Hepatocyte (in vitro differentiated cells): Measurements from ENCODE around the gene SEC16B. TPM values are rescaled to one million over a fixed set of nuclear protein-coding genes. Genes with fewer than 3 reads are reported as not detected.

Source experiments
- DNase-seq: peaks from one replicate; pipeline ENCODE4 v3.0.0-alpha.2; 2016; ENCODE audit warnings: low spot score
- H2AFZ ChIP-seq: fragments of 200-600 bp; sonication (generic); 2 replicates; pipeline ENCODE4 v1.6.0; 2016; ENCODE audit warnings: antibody characterized with exemption, mild to moderate bottlenecking
- H3K27ac ChIP-seq: fragments of 200-600 bp; sonication (generic); 2 replicates; pipeline ENCODE4 v1.5.1; 2016; ENCODE audit warnings: mild to moderate bottlenecking
- H3K27me3 ChIP-seq: fragments of 200-600 bp; sonication (generic); 2 replicates; pipeline ENCODE4 v1.6.1; 2016
- H3K36me3 ChIP-seq: fragments of 200-600 bp; sonication (generic); replicated peaks from 2 replicates; pipeline ENCODE4 v1.5.1; 2016; ENCODE audit warnings: low read depth; ENCODE audit not compliant: insufficient read depth
- H3K4me1 ChIP-seq: fragments of 200-600 bp; sonication (generic); 2 replicates; pipeline ENCODE4 v1.5.1; 2016; ENCODE audit warnings: mild to moderate bottlenecking, moderate library complexity; ENCODE audit not compliant: insufficient read depth
- H3K4me2 ChIP-seq: fragments of 200-600 bp; sonication (generic); 2 replicates; pipeline ENCODE4 v1.6.0; 2016
- H3K4me3 ChIP-seq: fragments of 200-600 bp; sonication (generic); 2 replicates; pipeline ENCODE4 v1.5.1; 2016; ENCODE audit warnings: mild to moderate bottlenecking
- H3K79me2 ChIP-seq: fragments of 200-600 bp; sonication (generic); 2 replicates; pipeline ENCODE4 v1.6.0; 2017; ENCODE audit warnings: mild to moderate bottlenecking
- H3K9me2 ChIP-seq: fragments of 200-600 bp; sonication (generic); replicated peaks from 2 replicates; pipeline ENCODE4 v1.6.0; 2017; ENCODE audit warnings: mild to moderate bottlenecking; ENCODE audit not compliant: insufficient read depth
- H3K9me3 ChIP-seq: fragments of 200-600 bp; sonication (generic); 2 replicates; pipeline ENCODE4 v1.5.1; 2016; ENCODE audit warnings: low read depth, mild to moderate bottlenecking
- H4K20me1 ChIP-seq: fragments of 200-600 bp; sonication (generic); 2 replicates; pipeline ENCODE4 v1.6.0; 2016; ENCODE audit warnings: mild to moderate bottlenecking; ENCODE audit not compliant: insufficient read depth, poor library complexity, severe bottlenecking
- EZH2 ChIP-seq: fragments of 200-600 bp; sonication (generic); IDR thresholded peaks from 2 replicates; pipeline ENCODE4 v1.6.1; 2016; ENCODE audit warnings: antibody characterized with exemption, mild to moderate bottlenecking, borderline replicate concordance
- EZH2phosphoT487 ChIP-seq: fragments of 200-600 bp; sonication (generic); IDR thresholded peaks from one replicate; pipeline ENCODE4 v1.6.1; 2018; ENCODE audit warnings: antibody characterized with exemption, mild to moderate bottlenecking, low read depth, moderate library complexity; ENCODE audit not compliant: unreplicated experiment, severe bottlenecking
- WGBS: methylation state at CpG from one replicate; pipeline ENCODE4 v1.1.6; 2016; ENCODE audit warnings: low lambda C conversion rate; ENCODE audit errors: missing lambda C conversion rate; 5-methylcytosine and 5-hydroxymethylcytosine counted together
- polyA plus RNA-seq: library from polyadenylated mRNA; unstranded; fragments of >200 nt; fragmentation: Nextera tagmentation; extraction: Ambion mirVana; gene quantifications from 2 replicates; pipeline ENCODE4 v1.2.1, GENCODE V29; 2016
- total RNA-seq: library from RNA; depleted of rRNA; stranded (reverse); fragments of >200 nt; gene quantifications from 2 replicates; pipeline ENCODE4 v1.2.3, GENCODE V29; 2014
- TF ChIP-seq, protein P1 (sequence below): fragments of 200-600 bp; sonication (generic); IDR thresholded peaks from 2 replicates; pipeline ENCODE4 v1.5.1; 2016; ENCODE audit warnings: antibody characterized with exemption, mild to moderate bottlenecking; ENCODE audit not compliant: poor library complexity

SEC16B gene
- total and polyA plus RNA-seq, 2 experiments from 2014 or later = 8.4 to 9.1 TPM

DNA sequence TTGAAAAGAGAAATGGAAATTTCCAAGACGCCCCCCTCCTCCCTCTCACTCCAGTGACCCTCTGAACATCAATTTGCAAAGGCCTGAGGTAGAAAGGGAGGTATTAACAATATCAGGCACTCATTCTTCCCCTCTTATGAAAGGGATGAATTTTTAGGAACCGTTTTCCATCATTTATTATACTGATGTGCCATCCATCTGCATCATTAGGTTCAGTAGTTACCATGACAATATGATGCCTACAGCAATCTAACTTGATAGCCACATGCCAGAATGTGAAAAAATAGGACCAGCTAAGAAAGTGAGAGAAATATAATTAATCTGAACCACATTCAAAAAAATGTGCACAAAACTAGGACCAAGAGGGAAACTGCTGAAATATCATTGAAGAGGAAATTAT lies 40.9 kb downstream of the SEC16B start:
- 93% methylated on average over 2 of the region's 2 CpGs for WGBS
- Histone ChIP-seq H3K79me2 (no peaks in the 10 kb centered on the region), H3K9me2 (no peaks in the 10 kb centered on the region), H3K27ac (no peak overlapping the region), H4K20me1 (no peaks in the 10 kb centered on the region), H3K4me3 (no peak overlapping the region), H3K27me3 (no peaks in the 10 kb centered on the region), H3K4me1 (no peaks in the 10 kb centered on the region), H3K9me3 (no peaks in the 10 kb centered on the region), H2AFZ (no peak overlapping the region), H3K4me2 (no peak overlapping the region), H3K36me3 (no peaks in the 10 kb centered on the region)
- no peak for TF ChIP-seq EZH2
- TF ChIP-seq, protein P1, sequence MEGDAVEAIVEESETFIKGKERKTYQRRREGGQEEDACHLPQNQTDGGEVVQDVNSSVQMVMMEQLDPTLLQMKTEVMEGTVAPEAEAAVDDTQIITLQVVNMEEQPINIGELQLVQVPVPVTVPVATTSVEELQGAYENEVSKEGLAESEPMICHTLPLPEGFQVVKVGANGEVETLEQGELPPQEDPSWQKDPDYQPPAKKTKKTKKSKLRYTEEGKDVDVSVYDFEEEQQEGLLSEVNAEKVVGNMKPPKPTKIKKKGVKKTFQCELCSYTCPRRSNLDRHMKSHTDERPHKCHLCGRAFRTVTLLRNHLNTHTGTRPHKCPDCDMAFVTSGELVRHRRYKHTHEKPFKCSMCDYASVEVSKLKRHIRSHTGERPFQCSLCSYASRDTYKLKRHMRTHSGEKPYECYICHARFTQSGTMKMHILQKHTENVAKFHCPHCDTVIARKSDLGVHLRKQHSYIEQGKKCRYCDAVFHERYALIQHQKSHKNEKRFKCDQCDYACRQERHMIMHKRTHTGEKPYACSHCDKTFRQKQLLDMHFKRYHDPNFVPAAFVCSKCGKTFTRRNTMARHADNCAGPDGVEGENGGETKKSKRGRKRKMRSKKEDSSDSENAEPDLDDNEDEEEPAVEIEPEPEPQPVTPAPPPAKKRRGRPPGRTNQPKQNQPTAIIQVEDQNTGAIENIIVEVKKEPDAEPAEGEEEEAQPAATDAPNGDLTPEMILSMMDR = no peak
- no peak for TF ChIP-seq EZH2phosphoT487
- DNase-seq = no peak

DNA sequence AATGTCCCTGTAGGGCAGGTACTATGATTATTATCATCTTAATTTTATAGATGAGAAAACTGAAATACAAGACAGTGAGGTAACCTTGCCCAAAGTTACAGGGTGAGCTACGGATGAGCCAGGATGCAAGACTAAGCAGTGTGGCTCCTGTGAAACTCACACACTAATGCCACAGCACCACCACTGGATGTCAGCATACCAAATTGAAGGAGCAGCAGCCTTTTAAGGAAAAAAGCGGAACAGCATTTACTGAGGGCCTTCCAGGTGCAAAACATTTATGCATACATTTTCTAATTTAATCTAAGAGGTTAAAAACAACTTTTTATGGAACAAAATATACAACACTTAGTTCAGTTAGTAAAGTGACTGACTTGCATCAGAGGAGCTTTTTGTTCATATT lies 41.7 kb downstream of the SEC16B start:
- WGBS = 81% methylated on average over 2 of the region's 2 CpGs
- no peak overlapping the region for H3K4me2 ChIP-seq
- H3K27ac ChIP-seq = no peak overlapping the region
- DNase-seq = no peak
- TF ChIP-seq EZH2phosphoT487 (no peak), EZH2 (no peak)
- TF ChIP-seq, protein P1 = no peak
- H3K4me3 ChIP-seq = no peak overlapping the region
- no peaks in the 10 kb centered on the region for H3K4me1 ChIP-seq
- no peaks in the 10 kb centered on the region for H3K9me3 ChIP-seq
- no peak overlapping the region for H2AFZ ChIP-seq
- H3K27me3 ChIP-seq = no peaks in the 10 kb centered on the region
- no peaks in the 10 kb centered on the region for H3K36me3 ChIP-seq
- no peaks in the 10 kb centered on the region for H3K79me2 ChIP-seq
- no peaks in the 10 kb centered on the region for H3K9me2 ChIP-seq
- H4K20me1 ChIP-seq = no peaks in the 10 kb centered on the region

DNA sequence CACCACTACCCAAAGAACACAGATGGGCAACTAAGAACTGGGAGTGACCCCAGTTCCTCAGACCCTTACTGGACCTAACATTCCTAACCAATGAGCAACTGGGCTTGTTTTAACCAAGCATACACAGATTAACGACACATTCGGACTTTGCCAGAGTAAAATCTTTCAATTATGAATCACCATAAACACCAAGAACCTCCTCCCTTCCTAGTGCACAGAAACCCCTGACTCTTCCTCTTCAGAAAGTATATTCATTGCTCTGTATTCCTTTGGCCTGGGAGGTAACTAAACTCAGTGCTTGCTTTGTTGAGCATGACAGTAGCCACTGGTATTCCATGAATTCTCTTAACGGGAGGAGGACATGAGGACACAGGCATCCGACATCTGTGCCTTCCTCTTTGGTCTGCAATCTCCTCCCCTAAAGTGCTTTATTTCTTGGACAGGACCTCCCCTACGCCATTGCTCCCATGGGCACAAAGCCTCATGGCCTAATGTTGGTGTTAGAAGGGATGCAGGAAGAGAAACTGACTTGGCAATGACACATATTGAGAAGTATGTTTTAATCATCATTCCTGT lies 42.7 kb downstream of the SEC16B start:
- H3K9me2 ChIP-seq = no peaks in the 10 kb centered on the region
- H3K4me2 ChIP-seq = no peak overlapping the region
- H3K27ac ChIP-seq = no peak overlapping the region
- no peak overlapping the region for H3K4me3 ChIP-seq
- no peaks in the 10 kb centered on the region for H3K27me3 ChIP-seq
- H3K4me1 ChIP-seq = no peaks in the 10 kb centered on the region
- H4K20me1 ChIP-seq = no peaks in the 10 kb centered on the region
- no peak for DNase-seq
- no peaks in the 10 kb centered on the region for H3K36me3 ChIP-seq
- H2AFZ ChIP-seq = no peak overlapping the region
- TF ChIP-seq EZH2 = no peak
- no peak for TF ChIP-seq EZH2phosphoT487
- TF ChIP-seq, protein P1 = no peak
- H3K79me2 ChIP-seq = no peaks in the 10 kb centered on the region
- 80% methylated on average over 5 of the region's 5 CpGs for WGBS
- no peaks in the 10 kb centered on the region for H3K9me3 ChIP-seq

DNA sequence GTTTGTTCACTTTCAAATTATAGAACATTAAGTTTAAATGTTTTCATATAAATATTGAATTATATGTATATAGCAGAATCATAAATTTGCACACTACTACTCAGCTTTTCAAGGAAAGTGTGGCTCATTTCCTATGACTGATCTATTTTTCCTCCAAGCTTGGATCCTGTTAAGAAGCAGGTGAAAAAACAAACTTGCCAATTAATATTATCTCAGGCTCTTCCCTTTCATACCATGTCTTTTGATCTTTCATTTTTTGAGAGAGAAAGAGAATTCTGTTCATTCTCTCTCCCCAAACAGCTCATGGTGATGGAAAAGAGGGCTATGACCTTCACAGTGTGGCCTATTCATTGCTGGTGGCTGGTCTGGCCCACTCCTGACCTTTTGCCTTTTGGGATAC lies 43.7 kb downstream of the SEC16B start:
- no peaks in the 10 kb centered on the region for H3K9me2 ChIP-seq
- no peaks in the 10 kb centered on the region for H3K27me3 ChIP-seq
- no peak for DNase-seq
- H3K79me2 ChIP-seq = no peaks in the 10 kb centered on the region
- H3K4me2 ChIP-seq = no peak overlapping the region
- H2AFZ ChIP-seq = no peak overlapping the region
- H3K9me3 ChIP-seq = no peaks in the 10 kb centered on the region
- H3K27ac ChIP-seq = no peak overlapping the region
- H3K4me1 ChIP-seq = no peaks in the 10 kb centered on the region
- H3K4me3 ChIP-seq = no peak overlapping the region
- no peaks in the 10 kb centered on the region for H3K36me3 ChIP-seq
- no peaks in the 10 kb centered on the region for H4K20me1 ChIP-seq
- TF ChIP-seq EZH2phosphoT487 (no peak), EZH2 (no peak)
- TF ChIP-seq, protein P1 = no peak
